ENCODE measurements around the gene AMOTL1. TPM values are rescaled to one million over a fixed set of nuclear protein-coding genes. Genes with fewer than 3 reads are reported as not detected.
"Not testable (repeated sequence)": the region's sequence is repeated elsewhere in the genome, so short reads cannot be mapped to it uniquely, and the experiment has no call there.

AMOTL1 gene
- total RNA-seq, 1 donor from 2014 or later = 4.8 TPM

GRCh38 chr11:94806419-94806818, 38.3 kb downstream of the AMOTL1 start:
- Mint-ChIP-seq H3K4me3 (ENCODE audit: low read depth) (no peak overlapping the region), H3K4me1 (ENCODE audit: low read depth) (no peaks in the 10 kb centered on the region), H3K27me3 (ENCODE audit: low read depth) (peaks cover 4% of the 10 kb centered on the region), H3K9me3 (no peaks in the 10 kb centered on the region), H3K36me3 (ENCODE audit: low read depth) (no peaks in the 10 kb centered on the region), H3K27ac (no peak overlapping the region)
- DNase-seq (ENCODE audit: low spot score) = no peak
- intact Hi-C loops (cut with micrococcal nuclease) = no loop called here

- Mint-ChIP-seq H3K4me1 (ENCODE audit: low read depth) (no peaks in the 10 kb centered on the region), H3K27ac (no peak overlapping the region), H3K9me3 (peaks cover 4% of the 10 kb centered on the region), H3K4me3 (ENCODE audit: low read depth) (no peak overlapping the region), H3K36me3 (ENCODE audit: low read depth) (no peaks in the 10 kb centered on the region), H3K27me3 (ENCODE audit: low read depth) (peaks cover 4% of the 10 kb centered on the region)
- intact Hi-C loops (cut with micrococcal nuclease) = no loop called here
- DNase-seq (ENCODE audit: low spot score) = no peak
Observed at GRCh38 chr11:94809251-94809650, 41.1 kb downstream of the AMOTL1 start.

GRCh38 chr11:94812724-94813720, 44.9 kb downstream of the AMOTL1 start:
- H3K4me1 Mint-ChIP-seq (ENCODE audit: low read depth); H3K27ac Mint-ChIP-seq; H3K4me3 Mint-ChIP-seq (ENCODE audit: low read depth); DNase-seq (ENCODE audit: low spot score); intact Hi-C loops (cut with micrococcal nuclease); H3K36me3 Mint-ChIP-seq (ENCODE audit: low read depth); H3K27me3 Mint-ChIP-seq (ENCODE audit: low read depth): not testable (repeated sequence)
- peaks cover 16% of the 10 kb centered on the region for H3K9me3 Mint-ChIP-seq

GRCh38 chr11:94814272-94814976, 46.3 kb downstream of the AMOTL1 start:
- Mint-ChIP-seq H3K9me3 (peaks cover 16% of the 10 kb centered on the region), H3K4me3 (ENCODE audit: low read depth) (no peak overlapping the region), H3K27me3 (ENCODE audit: low read depth) (peaks cover 4% of the 10 kb centered on the region), H3K4me1 (ENCODE audit: low read depth) (no peaks in the 10 kb centered on the region), H3K27ac (no peak overlapping the region), H3K36me3 (ENCODE audit: low read depth) (no peaks in the 10 kb centered on the region)
- no peak for DNase-seq (ENCODE audit: low spot score)
- intact Hi-C loops (cut with micrococcal nuclease) = no loop called here

- Mint-ChIP-seq H3K4me1 (ENCODE audit: low read depth) (no peaks in the 10 kb centered on the region), H3K27ac (no peak overlapping the region), H3K36me3 (ENCODE audit: low read depth) (no peaks in the 10 kb centered on the region), H3K27me3 (ENCODE audit: low read depth) (peaks cover 2% of the 10 kb centered on the region), H3K9me3 (peaks cover 16% of the 10 kb centered on the region), H3K4me3 (ENCODE audit: low read depth) (no peak overlapping the region)
- DNase-seq (ENCODE audit: low spot score) = no peak
- intact Hi-C loops (cut with micrococcal nuclease) = no loop called here
Observed at GRCh38 chr11:94815705-94816344, 47.7 kb downstream of the AMOTL1 start.

- H3K4me1 Mint-ChIP-seq (ENCODE audit: low read depth) = no peaks in the 10 kb centered on the region
- no peak overlapping the region for H3K27ac Mint-ChIP-seq
- no peaks in the 10 kb centered on the region for H3K36me3 Mint-ChIP-seq (ENCODE audit: low read depth)
- peaks cover 2% of the 10 kb centered on the region for H3K27me3 Mint-ChIP-seq (ENCODE audit: low read depth)
- intact Hi-C loops (cut with micrococcal nuclease) = no loop called here
- DNase-seq (ENCODE audit: low spot score) = no peak
- no peak overlapping the region for H3K4me3 Mint-ChIP-seq (ENCODE audit: low read depth)
- peaks cover 11% of the 10 kb centered on the region for H3K9me3 Mint-ChIP-seq
Observed at GRCh38 chr11:94820480-94820879, 52.3 kb downstream of the AMOTL1 start.

- intact Hi-C loops (cut with micrococcal nuclease) = no loop called here
- H3K36me3 Mint-ChIP-seq (ENCODE audit: low read depth) = no peaks in the 10 kb centered on the region
- H3K4me1 Mint-ChIP-seq (ENCODE audit: low read depth) = no peaks in the 10 kb centered on the region
- no peak for DNase-seq (ENCODE audit: low spot score)
- H3K27ac Mint-ChIP-seq = no peak overlapping the region
- no peak overlapping the region for H3K4me3 Mint-ChIP-seq (ENCODE audit: low read depth)
- H3K9me3 Mint-ChIP-seq = peaks cover 3% of the 10 kb centered on the region
- peaks cover 2% of the 10 kb centered on the region for H3K27me3 Mint-ChIP-seq (ENCODE audit: low read depth)
Observed at GRCh38 chr11:94821439-94821838, 53.3 kb downstream of the AMOTL1 start.

- Mint-ChIP-seq H3K27ac (no peak overlapping the region), H3K4me1 (ENCODE audit: low read depth) (no peaks in the 10 kb centered on the region), H3K9me3 (no peaks in the 10 kb centered on the region), H3K27me3 (ENCODE audit: low read depth) (peaks cover 2% of the 10 kb centered on the region), H3K4me3 (ENCODE audit: low read depth) (no peak overlapping the region), H3K36me3 (ENCODE audit: low read depth) (no peaks in the 10 kb centered on the region)
- no peak for DNase-seq (ENCODE audit: low spot score)
- intact Hi-C loops (cut with micrococcal nuclease) = no loop called here
Observed at GRCh38 chr11:94822080-94822479, 53.9 kb downstream of the AMOTL1 start.

- intact Hi-C loops (cut with micrococcal nuclease) = no loop called here
- Mint-ChIP-seq H3K27me3 (ENCODE audit: low read depth) (peaks cover 2% of the 10 kb centered on the region), H3K4me3 (ENCODE audit: low read depth) (no peak overlapping the region), H3K9me3 (no peaks in the 10 kb centered on the region), H3K4me1 (ENCODE audit: low read depth) (no peaks in the 10 kb centered on the region), H3K27ac (no peak overlapping the region), H3K36me3 (ENCODE audit: low read depth) (no peaks in the 10 kb centered on the region)
- no peak for DNase-seq (ENCODE audit: low spot score)
Observed at GRCh38 chr11:94823102-94823732, 55.1 kb downstream of the AMOTL1 start.

GRCh38 chr11:94825031-94825430, 56.9 kb downstream of the AMOTL1 start:
- no peaks in the 10 kb centered on the region for H3K27me3 Mint-ChIP-seq (ENCODE audit: low read depth)
- H3K27ac Mint-ChIP-seq = no peak overlapping the region
- intact Hi-C loops (cut with micrococcal nuclease) = no loop called here
- no peaks in the 10 kb centered on the region for H3K9me3 Mint-ChIP-seq
- H3K4me3 Mint-ChIP-seq (ENCODE audit: low read depth) = no peak overlapping the region
- H3K4me1 Mint-ChIP-seq (ENCODE audit: low read depth) = no peaks in the 10 kb centered on the region
- DNase-seq (ENCODE audit: low spot score) = no peak
- H3K36me3 Mint-ChIP-seq (ENCODE audit: low read depth) = no peaks in the 10 kb centered on the region

- no peaks in the 10 kb centered on the region for H3K9me3 Mint-ChIP-seq
- intact Hi-C loops (cut with micrococcal nuclease) = no loop called here
- no peaks in the 10 kb centered on the region for H3K4me1 Mint-ChIP-seq (ENCODE audit: low read depth)
- H3K27me3 Mint-ChIP-seq (ENCODE audit: low read depth) = no peaks in the 10 kb centered on the region
- DNase-seq (ENCODE audit: low spot score) = no peak
- H3K4me3 Mint-ChIP-seq (ENCODE audit: low read depth) = no peak overlapping the region
- no peaks in the 10 kb centered on the region for H3K36me3 Mint-ChIP-seq (ENCODE audit: low read depth)
- H3K27ac Mint-ChIP-seq = no peak overlapping the region
Observed at GRCh38 chr11:94825481-94825880, 57.3 kb downstream of the AMOTL1 start.

- Mint-ChIP-seq H3K27me3 (ENCODE audit: low read depth) (no peaks in the 10 kb centered on the region), H3K4me3 (ENCODE audit: low read depth) (no peak overlapping the region), H3K27ac (no peak overlapping the region), H3K36me3 (ENCODE audit: low read depth) (no peaks in the 10 kb centered on the region), H3K9me3 (no peaks in the 10 kb centered on the region), H3K4me1 (ENCODE audit: low read depth) (no peaks in the 10 kb centered on the region)
- DNase-seq (ENCODE audit: low spot score) = no peak
- intact Hi-C loops (cut with micrococcal nuclease) = no loop called here
Observed at GRCh38 chr11:94826415-94826814, 58.3 kb downstream of the AMOTL1 start.

Data from activated T-helper 2 cell treated with anti-CD3 and anti-CD28 coated beads, Interferon-gamma antibody, Interleukin-2, Interleukin-4, amounts not matched to agents 10 μg/mL and 5 μg/mL and 100 μg/mL, durations not matched to agents 14 hours and 24 hours and 36 hours (primary cell).